Glomerular endothelial cell (primary cell): ENCODE measurements around the gene MEF2C. TPM values are rescaled to one million over a fixed set of nuclear protein-coding genes. Genes with fewer than 3 reads are reported as not detected.

Source experiments
- DNase-seq: peaks from one replicate; pipeline ENCODE4 v3.0.0-alpha.2; 2011; ENCODE audit warnings: low read depth, low spot score; ENCODE audit errors: extremely low read depth
- total RNA-seq: library from RNA; depleted of rRNA; stranded (reverse); fragments of >200 nt; gene quantifications from 2 replicates; pipeline ENCODE4 v1.2.3, GENCODE V29; 2015

The MEF2C gene
- total RNA-seq, 1 donor from 2014 or later: 40.0 TPM

DNA sequence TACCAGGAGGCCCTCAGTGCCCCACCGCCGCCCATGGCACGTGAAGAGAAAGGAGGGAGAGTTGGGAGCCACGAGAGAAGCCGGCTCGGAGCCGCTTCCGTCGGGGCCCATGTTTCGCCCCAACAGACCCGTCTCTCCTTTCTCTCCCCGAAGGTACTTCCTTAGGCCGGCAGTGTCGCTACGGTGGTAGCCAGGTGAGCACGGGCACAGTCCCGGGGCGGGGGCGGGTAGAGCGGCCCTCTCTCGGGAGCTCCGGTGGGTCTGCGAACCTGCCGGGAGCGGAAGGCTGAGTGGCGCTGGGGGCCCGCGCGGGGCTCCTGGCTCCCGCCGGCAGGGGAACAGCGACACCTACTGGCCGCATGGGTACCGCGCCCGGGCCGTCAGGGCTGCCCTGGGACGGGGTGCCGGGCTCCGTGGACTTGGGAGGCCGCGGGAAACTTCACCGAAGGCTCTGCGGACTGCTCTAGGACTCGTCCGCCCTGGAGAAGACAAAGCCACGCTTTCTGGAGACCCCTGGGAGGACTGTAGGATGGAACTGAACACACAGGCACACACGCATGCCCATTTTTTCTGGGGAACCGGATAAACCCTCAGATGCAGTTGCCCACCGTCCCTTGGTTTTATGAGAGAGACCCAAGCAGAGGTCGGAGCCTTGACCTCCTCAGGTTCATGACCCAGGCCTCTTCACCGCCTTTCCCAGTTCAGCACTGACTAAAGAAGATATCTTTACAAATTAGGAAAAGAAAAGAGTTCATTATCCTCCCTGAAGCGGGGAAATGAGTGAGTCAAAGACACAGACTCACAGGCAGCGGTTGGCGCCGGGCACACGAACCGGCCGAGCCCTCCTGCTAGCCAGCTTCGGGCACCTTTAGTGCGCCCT lies 202.5 kb downstream of the MEF2C start:
- no peak for DNase-seq

GRCh38 chr5:88679638-88680037 lies 203.3 kb downstream of the MEF2C start:
- DNase-seq: no peak

DNA sequence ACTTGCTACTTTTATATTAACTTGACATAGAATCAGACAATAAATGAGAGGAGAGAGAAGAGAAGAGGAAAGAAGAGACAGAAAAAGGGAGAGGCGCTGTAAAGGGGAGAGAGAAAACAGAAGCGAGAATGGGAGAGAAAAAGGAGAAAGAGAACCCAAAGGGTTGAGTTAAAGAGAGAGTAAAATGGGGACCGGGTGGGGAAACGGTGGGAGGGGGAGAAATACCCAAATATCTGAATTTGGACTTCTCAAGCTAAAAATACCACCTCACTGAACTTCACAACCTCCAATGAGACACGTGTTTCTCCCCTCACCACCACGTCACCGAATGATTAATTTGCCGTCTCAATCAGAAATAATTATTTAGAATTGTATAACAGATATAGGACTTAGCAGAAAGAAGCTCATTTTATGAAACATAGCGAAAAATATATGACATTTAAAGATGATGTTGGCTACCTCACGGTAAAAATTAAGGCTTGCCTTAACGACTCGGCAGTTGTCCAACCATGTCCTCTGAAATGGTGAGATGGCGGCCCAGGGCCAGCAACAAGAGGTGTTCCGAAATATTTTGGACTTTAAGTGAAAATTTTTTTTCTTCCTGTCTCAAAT lies 204.1 kb downstream of the MEF2C start:
- no peak for DNase-seq

- no peak for DNase-seq
These were observed 204.8 kb downstream of the MEF2C start for GRCh38 chr5:88677943-88678769.

- DNase-seq: no peak
These were observed 205.5 kb downstream of the MEF2C start for GRCh38 chr5:88677376-88677895.

- no peak for DNase-seq
These were observed 206.2 kb downstream of the MEF2C start for GRCh38 chr5:88676637-88677375.

DNA sequence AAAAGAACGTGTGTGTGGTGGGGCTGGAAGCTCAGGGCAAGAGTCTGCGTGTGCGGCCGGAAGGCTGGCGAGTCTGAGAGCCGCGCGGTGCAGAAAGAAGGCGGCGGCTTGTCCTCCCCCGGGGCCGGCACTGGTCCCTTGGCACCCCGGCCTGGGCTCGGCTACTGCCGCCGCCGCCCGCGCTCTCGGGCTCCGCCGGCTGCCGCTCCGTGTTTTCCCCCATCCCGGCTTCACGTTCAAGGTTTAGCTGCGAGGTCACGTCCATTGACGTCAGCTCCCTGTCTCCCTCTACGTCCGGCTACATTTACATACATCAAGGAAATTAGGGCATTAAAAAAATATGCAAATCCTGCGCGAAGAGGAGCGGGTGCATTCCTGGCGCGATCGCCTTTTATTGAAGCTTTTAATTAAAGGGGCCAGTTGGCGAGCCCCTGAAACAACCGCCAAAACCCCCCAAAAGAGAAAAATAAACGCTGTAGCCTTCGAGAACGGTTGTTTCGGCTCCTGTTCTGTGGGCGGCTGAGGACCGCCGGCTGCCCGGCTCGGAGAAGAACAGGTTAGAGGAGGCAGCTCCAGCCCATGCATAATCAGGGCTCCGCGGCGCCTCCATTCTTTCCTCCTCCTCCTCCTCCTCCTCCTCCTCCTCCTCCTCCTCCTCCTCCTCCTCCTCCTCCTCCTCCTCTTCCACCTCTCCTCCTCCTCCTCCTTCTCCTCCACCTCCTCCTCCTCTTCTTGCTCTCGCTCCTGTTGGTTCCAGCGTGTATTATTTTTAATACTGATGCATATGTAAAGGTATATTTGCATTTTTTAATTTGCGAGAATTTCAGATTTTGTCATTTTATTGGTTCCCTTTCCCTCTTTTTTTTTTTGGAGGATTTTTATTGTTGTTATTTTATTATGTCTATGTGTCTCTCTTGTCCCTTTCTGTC lies 207.0 kb downstream of the MEF2C start:
- DNase-seq: no peak

DNA sequence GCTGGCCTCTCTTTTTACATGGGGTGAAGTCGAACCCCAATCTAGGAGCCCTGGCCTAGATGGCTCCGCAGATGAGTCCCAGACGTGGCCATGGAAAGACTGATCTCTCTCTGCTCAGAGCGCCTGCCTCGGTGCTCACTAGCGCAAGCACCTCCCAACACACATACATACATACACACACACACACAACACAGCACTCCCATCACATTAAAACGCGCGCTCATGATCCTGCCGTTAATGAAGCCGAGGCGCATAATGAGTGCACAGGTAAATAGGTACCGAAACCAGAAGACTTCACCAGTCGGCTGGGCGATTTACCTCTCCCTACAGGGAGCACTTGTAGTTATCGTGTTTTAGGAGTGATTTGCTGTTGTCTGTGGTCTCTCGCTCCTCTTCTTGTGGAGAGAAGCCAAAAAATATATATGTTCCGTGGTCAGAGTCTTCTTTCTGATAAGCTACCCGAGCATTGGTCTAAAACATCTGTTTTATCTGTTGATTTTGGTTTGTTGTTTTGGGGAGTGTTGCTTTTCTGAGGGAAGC lies 207.7 kb downstream of the MEF2C start:
- DNase-seq: no peak

DNA sequence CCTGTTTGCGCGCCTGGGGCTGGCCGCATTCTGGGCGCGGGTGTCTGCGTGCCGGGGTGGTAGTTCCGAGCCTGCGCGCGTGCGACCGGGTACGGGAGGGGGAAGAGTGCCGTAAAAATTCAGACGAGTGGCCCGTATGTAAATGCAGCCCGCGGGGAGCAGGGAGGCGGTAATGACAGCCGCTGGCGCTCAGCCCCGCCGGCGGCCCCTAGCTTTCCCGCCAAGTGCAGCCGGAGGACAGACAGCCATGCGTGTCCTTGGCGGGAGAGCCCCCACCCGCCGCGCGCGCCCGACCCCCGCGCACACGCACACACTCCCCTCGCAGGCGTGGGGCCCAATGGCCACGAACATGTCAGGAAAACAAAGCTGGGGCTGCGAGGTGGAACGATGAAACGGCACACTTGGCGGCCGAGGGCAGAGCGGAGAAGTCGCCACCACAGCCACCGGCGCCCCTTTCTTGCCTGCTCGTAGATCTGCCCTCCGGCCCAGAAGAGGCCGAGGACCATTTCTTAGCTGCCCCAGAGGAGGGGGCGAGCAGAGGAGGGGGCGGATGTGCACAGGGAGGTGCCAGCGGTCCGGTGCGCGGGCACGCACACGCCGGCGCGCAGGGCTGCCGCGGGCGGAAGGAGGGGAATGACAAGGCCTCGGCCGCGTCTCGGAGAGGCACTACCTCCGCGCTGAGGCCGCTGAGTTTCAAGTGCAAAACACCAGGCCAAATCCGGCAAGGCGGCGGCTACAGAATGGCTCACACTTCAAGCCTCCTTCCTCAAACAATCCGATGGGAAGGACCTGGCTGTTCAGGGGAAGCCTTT lies 208.4 kb downstream of the MEF2C start:
- DNase-seq: no peak

DNA sequence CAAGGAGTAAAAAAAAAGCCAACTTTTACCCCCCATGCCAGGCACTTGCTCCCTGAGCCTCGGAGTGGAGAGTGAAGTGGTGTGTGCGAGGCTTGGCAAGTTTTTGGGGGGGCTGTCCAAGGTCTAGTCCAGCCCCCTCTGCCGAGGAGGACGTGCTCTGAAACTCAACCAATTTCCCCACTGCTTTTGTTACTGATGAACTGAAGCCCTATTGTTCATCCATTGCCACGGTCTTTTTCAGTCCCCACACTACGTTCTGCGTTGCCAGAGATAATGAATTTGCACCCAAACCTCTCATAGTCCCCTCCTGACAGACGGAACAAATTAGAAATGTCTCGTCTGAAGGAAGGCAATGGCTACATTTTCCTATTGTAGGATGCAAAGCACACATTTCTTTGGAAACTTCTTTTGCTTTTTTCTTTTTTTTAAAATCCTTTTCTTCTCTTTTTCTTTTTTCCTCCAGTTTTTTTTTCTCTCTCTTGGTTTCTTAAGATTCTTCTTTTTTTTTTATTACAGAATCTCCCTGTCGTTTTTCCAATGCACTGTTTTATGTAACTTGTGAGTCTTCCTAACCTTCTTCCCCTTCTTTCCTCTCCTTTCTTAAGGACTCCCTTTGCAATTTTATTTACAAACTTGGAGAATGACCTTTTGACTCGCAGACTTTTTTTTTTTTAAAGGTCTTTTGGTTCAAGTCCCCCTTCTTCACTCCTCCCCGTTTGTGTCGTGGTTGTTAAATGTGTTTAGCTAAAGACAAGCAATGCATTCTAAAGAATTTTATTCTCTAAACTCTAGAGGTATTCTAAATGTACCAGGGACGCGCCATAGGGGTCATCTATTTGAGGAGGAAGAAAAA lies 209.5 kb downstream of the MEF2C start:
- DNase-seq: no peak

DNA sequence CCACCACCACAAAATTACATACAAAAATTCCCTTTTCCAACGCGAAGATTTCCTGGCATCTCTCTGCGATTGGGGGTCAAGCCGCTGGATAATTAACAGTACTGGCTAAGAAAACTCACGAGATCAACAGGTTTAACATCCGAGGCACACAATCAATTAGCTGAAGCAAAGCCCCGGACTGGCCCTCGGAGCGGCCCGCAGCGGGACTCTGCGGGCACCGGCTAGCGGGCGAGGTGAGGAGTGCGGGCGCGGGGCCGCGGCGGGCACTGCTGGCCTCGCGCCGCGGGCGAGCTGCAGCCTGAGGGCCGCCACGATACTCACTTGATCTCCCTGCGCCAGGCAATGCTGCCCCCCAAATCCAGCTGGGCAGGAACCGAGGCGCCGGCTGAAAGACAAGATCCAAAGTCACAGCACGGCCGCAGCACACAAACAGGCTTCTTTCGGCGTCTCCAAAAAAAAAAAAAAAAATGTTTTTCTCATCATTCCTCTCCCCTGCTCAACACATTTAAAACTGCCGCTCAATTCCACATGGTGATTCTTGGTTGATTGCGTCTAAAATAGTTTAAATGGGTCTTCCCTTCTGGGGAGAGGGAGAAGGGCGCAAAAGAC lies 210.2 kb downstream of the MEF2C start:
- no peak for DNase-seq

GRCh38 chr5:88671505-88672499 lies 211.2 kb downstream of the MEF2C start:
- no peak for DNase-seq

DNA sequence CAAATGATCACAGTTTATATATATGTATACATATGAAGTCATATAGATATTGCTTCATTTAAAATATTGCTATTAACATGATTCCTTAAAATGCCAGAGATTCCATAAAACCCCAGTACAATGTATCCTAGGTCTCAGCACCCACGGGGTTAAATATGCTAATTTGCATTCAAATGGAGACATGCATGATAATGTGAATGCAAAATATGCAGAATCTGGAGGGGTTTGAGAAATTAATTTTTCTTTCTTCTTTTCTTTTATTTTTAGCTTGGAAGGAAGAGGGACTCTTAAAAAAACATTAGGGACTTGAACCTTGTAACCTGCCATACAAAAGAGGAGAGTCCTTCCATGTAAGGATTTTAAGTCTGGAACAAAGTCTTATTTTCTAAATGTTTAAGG lies 211.9 kb downstream of the MEF2C start:
- DNase-seq: no peak

GRCh38 chr5:88670461-88670860 lies 212.5 kb downstream of the MEF2C start:
- no peak for DNase-seq

DNA sequence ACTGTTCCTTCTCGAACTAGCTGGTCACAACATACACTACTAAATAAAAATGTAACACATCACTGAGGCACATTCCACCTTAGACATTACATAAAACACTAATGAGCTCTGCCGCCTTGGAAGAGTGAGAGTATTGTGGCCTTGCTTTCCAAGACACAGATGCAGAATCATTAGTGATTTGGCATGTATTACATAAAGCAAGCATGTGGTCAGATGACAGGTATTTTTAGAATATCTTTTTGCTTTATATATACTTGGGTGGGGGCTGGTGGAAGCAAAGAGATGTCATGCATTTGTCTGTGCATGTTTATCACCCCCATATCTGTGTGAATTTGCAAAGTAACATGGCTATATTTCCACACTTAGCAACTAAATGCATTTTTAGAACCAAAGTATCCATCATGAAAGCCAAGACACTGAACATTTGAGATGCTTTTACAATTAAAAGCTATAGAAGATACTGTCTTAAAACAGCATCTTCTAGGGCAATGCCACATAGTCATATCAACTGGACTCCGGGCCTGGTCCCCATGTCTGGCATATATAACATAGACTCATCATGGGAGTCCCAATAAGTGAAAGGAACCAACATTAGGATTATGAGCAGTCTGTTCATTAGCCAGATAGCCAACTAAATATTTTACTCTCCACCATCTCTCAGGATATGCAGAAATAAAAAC lies 213.5 kb downstream of the MEF2C start:
- DNase-seq: no peak
